ENCODE measurements around the gene HTT. TPM values are rescaled to one million over a fixed set of nuclear protein-coding genes. Genes with fewer than 3 reads are reported as not detected.

Gene HTT
- total and polyA plus RNA-seq, 2 of the 13 experiments (the other 11 are each of a cell fraction or from before 2014, with no cell fraction given): 17.5 to 19.5 TPM

GRCh38 chr4:3179126-3179706 lies 104.7 kb downstream of the HTT start (continued):
- TF ChIP-seq DRAP1 (CRISPR knock-in tag; IDR thresholded peaks at IDR 0.05) (no peak), ZNF660 (CRISPR knock-in tag; IDR thresholded peaks at IDR 0.05; ENCODE audit: borderline replicate concordance, low read depth) (no peak), TAF15 (IDR thresholded peaks at IDR 0.05; ENCODE audit: low read depth, low read length, poor library complexity, severe bottlenecking) (no peak), ZNF780A (CRISPR knock-in tag; IDR thresholded peaks at IDR 0.05) (no peak), ZNF383 (CRISPR knock-in tag; IDR thresholded peaks at IDR 0.05; ENCODE audit: borderline replicate concordance) (no peak), ZNF547 (CRISPR knock-in tag; IDR thresholded peaks at IDR 0.05) (no peak), CSRNP1 (CRISPR knock-in tag; IDR thresholded peaks at IDR 0.05) (no peak), AHDC1 (CRISPR knock-in tag; IDR thresholded peaks at IDR 0.05; ENCODE audit: borderline replicate concordance) (no peak), ZNF574 (CRISPR knock-in tag; IDR thresholded peaks at IDR 0.05) (no peak), SOX6 (IDR thresholded peaks at IDR 0.05) (no peak), SOX6 (CRISPR knock-in tag; IDR thresholded peaks at IDR 0.05) (peak; percentile 29), IKZF1 (IDR thresholded peaks at IDR 0.05) (no peak), TAF1 (CRISPR knock-in tag; IDR thresholded peaks at IDR 0.05) (no peak), TGIF2 (CRISPR knock-in tag; IDR thresholded peaks at IDR 0.05) (no peak), ZNF24 (IDR thresholded peaks at IDR 0.05) (no peak), ZNF317 (CRISPR knock-in tag; IDR thresholded peaks at IDR 0.05) (no peak), ZNF256 (CRISPR knock-in tag; conservative IDR thresholded peaks at IDR 0.05) (no peak), MAFG (CRISPR knock-in tag; IDR thresholded peaks at IDR 0.05) (no peak), GRHL1 (CRISPR knock-in tag; conservative IDR thresholded peaks at IDR 0.05) (no peak)

All from HepG2 (cell line).